GM19043 (cell line): ENCODE data around the gene CADPS.

Experiments
- ATAC-seq: cut with Tn5 transposase; IDR thresholded peaks from one replicate; pipeline ENCODE4 v1.9.1; 2021; ENCODE audit warnings: low read depth; ENCODE audit not compliant: unreplicated experiment

CADPS gene

DNA sequence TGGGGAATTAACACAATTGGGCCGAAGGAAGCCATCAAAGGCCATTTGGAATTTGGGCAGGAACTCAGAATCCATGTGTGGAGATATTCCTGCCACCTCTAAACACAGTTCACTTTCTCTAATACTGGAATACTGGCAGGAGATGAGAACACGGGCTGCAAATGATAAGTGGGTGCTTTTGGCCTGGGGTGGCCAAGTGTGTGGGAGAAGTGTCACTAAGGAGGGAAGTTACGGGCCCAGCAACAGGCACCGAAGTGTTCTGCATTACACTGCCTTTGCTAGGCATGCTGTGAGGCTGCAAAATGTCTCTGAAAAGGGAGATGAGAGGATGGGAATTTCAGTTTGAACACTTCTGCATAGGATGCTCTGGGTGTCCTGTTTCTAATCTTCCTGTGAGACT, 412.4 kb downstream of the CADPS start:
- ATAC-seq: no peak

DNA sequence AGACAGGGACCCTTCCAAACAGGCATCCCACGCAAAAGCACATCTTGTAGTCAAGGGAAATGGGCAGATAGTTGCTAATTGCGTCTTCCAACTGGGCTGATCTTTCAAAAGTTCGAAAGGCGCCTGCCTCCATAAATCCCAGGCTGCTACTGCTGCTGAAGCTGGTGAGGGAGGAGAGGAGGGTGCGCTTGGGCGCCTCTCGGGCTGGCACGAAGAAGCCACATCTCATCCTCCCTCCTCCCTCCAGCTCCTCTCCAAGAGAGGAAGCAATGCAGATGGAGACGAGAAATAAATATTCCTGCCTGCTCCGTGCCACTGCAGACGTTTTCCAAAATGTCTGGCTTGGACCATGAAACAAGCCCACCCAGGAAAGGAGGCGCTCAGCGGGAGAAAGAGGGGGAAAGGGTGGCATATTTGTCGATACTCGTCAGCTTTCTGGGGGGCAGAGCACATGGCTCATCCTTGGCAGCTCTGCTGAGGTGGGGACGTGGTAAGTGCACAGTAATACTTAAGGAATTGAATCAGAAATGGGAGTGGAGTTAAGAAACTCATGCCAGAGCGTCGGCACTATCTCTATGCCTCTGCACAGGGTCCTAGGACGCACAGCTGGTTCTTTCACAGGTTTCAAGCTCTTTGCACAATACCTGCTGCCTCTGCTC, 413.0 kb downstream of the CADPS start:
- ATAC-seq: no peak

GRCh38 chr3:62454916-62455315, 420.3 kb downstream of the CADPS start:
- no peak for ATAC-seq

DNA sequence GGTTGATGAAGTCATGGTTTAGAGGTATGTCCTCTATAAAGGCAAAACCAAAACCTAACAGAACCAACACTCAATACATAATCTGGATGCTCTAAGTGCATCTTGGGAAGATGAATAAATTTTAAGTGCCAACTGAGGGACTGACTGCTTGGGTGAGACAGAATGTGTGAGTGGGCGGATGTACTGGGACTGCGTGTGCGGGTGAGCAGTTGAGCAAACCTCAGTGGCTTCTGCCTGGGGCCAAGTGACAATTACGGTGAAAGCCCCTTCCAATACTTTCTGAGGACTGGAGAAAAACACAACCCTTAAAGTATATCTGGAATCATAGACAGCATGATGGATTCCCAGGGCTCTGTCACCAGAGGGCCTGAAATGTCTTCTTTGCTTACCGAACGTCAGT, 421.8 kb downstream of the CADPS start:
- no peak for ATAC-seq

DNA sequence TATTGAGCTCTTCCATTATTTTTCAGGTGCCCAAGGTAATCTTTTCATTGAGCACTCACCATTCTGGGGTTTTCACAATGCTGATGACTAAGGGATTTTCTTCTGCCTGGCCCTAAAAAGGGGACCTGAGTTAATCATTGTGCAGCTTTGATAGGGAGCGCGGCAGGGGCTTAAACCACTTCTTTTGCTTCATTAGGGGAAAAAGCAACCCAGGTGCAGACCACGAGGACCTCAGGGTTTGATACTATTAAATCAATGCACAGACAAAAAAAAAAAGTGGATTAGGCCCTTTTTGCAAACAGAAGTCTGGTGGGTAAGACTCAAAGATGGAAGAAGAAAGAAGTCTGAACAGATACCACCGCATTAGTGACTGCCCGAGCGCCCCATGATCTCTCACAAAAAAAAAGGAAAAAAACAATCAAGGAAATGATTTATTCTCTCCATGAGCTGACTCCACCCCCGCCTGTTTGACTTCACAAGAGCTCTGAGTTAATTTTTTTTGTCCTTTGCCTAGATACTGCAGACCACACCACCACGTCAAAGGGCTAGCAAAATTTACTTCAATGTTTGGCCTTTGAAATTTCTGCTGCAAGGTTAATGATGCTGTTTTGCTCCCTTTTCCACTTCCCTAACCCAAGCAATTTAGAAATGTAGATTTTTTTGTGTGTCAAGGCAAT, 423.9 kb downstream of the CADPS start:
- ATAC-seq: no peak

GRCh38 chr3:62446337-62446940, 428.8 kb downstream of the CADPS start:
- peak; percentile 80 for ATAC-seq

DNA sequence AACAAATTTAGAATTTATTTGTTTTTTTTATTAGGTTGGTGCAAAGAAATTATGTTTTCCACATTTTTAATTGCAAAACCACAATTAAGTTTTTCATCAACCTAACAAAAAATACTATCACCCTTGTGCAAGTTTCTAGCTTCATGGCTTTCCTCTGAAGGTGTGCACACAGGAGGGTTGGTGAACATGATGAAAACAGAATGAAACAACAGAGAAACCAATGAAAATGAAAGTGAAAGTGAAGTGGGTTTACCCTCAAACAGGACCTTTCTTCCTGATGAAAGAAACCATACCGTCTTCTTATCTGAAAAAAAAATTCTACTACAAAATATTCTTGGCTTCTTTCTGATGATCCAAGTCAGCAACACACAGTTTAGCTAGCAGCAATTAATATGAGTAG, 429.9 kb downstream of the CADPS start:
- no peak for ATAC-seq

GRCh38 chr3:62439978-62440377, 435.2 kb downstream of the CADPS start:
- no peak for ATAC-seq

DNA sequence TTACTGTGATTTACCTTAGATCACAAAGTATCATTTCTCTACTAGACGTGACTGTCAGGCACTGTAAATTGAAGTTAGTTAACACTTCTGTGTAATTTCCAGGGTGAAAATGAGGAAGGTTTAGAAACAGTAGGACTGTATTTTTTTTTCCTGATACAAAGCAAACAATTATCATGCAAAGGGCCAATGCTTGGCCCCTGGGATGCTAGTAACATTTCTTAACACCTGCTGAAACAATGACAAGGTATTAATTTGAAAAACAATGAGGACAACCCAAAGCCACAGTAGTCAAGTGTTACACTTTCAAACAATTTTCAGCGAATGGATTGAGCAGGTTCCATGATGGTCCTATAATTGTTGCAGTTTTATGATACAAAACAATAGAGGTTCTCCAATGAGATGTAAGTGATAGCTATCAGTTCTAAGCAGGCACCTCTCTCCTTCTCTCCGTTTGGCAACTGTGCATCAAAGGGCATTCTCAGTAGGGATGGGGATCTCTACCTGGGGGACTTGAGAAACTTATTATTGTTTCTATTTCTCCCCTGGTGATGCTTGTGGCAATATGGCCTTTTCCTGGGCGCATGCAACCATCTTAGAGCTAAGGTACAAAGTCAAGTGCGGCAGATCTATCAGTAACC, 435.9 kb downstream of the CADPS start:
- no peak for ATAC-seq

DNA sequence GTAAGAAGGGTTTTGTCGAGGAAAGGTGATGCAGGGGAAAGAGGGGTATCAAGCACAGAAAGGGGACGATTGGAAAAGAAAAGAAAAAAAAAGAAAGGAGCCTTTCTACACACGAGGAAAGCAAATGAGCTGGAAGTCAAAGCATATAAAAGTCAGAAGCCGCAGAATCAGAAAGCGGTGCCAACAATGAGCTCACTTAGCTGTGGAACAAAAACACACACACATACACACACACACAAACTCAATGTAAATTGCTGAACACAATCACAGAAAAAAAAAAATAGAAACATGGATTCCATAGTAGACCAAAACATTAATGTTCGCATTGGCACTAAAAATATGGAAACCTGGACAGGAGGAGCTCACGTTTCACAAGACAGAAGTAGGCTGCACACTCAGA, 438.4 kb downstream of the CADPS start:
- no peak for ATAC-seq

GRCh38 chr3:62433396-62433795, 441.8 kb downstream of the CADPS start:
- no peak for ATAC-seq

DNA sequence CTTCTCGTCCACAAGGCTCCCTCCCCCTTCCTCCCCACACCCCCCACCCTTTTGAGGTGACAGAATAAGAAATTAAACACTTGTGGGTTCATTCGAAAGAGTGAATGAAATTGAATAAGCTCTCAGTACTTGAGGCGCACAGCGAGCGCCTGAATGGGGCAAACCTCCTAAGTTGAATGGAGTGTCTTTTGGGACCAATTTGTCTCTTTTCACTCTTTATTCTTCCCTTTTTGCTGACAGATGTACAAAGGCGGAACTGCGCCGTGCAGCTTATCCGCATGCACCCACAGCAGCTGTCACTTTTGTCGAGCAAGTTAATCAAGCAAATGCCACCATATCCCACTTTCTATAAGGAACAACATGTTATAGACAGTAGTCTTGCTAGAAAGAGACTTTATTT, 454.0 kb downstream of the CADPS start:
- ATAC-seq: no peak

GRCh38 chr3:62416144-62416543, 459.1 kb downstream of the CADPS start:
- ATAC-seq: no peak

- no peak for ATAC-seq
Measured at GRCh38 chr3:62415312-62415801, 459.9 kb downstream of the CADPS start.

- no peak for ATAC-seq
Measured at GRCh38 chr3:62414786-62415185, 460.4 kb downstream of the CADPS start.

DNA sequence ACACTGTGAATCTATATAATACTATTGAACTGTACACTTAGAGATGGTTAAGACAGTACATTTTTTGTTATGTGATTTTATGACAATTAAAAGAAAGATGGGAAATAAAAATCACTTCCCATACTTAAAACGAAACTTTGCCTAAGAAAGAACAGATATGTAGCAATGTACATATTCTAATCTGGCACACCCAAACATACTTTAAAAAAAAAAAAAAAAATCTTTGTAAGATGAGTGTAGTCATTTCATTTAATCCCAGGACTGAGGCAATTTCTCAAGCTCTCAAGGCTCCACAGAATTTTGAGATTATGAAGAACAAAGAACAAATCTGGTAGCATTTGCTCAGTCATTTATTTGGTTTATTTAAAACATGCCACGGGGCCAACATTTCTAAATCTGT, 461.5 kb downstream of the CADPS start:
- no peak for ATAC-seq

GRCh38 chr3:62406945-62407344, 468.3 kb downstream of the CADPS start:
- no peak for ATAC-seq

- ATAC-seq: no peak
Measured at GRCh38 chr3:62405566-62405965, 469.6 kb downstream of the CADPS start.

- no peak for ATAC-seq
Measured at GRCh38 chr3:62405135-62405534, 470.1 kb downstream of the CADPS start.

GRCh38 chr3:62404321-62404720, 470.9 kb downstream of the CADPS start:
- no peak for ATAC-seq

GRCh38 chr3:62403765-62404164, 471.5 kb downstream of the CADPS start:
- ATAC-seq: no peak
